Trophoblast cell (in vitro differentiated cells and primary cell): ENCODE measurements around the gene PCK1.

Experiments
- DNase-seq, 2 donors: peaks; one replicate each; pipeline ENCODE4 v3.0.0-alpha.2; 2016
- H2AFZ ChIP-seq: 2 replicates; pipeline ENCODE4 v1.6.1; 2013; ENCODE audit warnings: low read length, moderate library complexity, mild to moderate bottlenecking; ENCODE audit not compliant: insufficient read depth, poor library complexity
- H2AK5ac ChIP-seq: 2 replicates; pipeline ENCODE4 v1.6.1; 2013; ENCODE audit warnings: mild to moderate bottlenecking, low read length
- H2BK120ac ChIP-seq: 2 replicates; pipeline ENCODE4 v1.6.1; 2013; ENCODE audit warnings: low read length, mild to moderate bottlenecking, moderate library complexity; ENCODE audit not compliant: insufficient read depth, poor library complexity
- H2BK12ac ChIP-seq: 2 replicates; pipeline ENCODE4 v1.6.1; 2013; ENCODE audit warnings: mild to moderate bottlenecking, low read length, moderate library complexity
- H2BK5ac ChIP-seq: 2 replicates; pipeline ENCODE4 v1.6.1; 2013; ENCODE audit warnings: low read length, low read depth, moderate library complexity, mild to moderate bottlenecking; ENCODE audit not compliant: poor library complexity
- H3K14ac ChIP-seq: 2 replicates; pipeline ENCODE4 v1.6.1; 2013; ENCODE audit warnings: mild to moderate bottlenecking, low read length
- H3K18ac ChIP-seq: 2 replicates; pipeline ENCODE4 v1.6.1; 2013; ENCODE audit warnings: mild to moderate bottlenecking, low read length
- H3K23ac ChIP-seq: 2 replicates; pipeline ENCODE4 v1.6.1; 2013; ENCODE audit warnings: low read length
- H3K27ac ChIP-seq: 2 replicates; pipeline ENCODE4 v1.5.1; 2013; ENCODE audit warnings: low read depth, mild to moderate bottlenecking, inconsistent platforms, low read length, moderate library complexity
- H3K27me3 ChIP-seq: 2 replicates; pipeline ENCODE4 v1.6.1; 2013; ENCODE audit warnings: inconsistent platforms, mild to moderate bottlenecking, low read length, moderate library complexity; ENCODE audit not compliant: insufficient read depth
- H3K36me3 ChIP-seq, 2 experiments: 1 replicate in 1 of 2; 2 replicates in 1 of 2; pipeline ENCODE4 v1.6.1; 2013; ENCODE audit warnings: low read length in 2 of 2, mild to moderate bottlenecking in 2 of 2, moderate library complexity in 1 of 2; ENCODE audit not compliant: insufficient read depth in 2 of 2, control insufficient read depth in 1 of 2
- H3K4ac ChIP-seq: 2 replicates; pipeline ENCODE4 v1.6.1; 2013; ENCODE audit warnings: low read depth, mild to moderate bottlenecking, low read length, moderate library complexity
- H3K4me1 ChIP-seq, 2 experiments: 1 replicate in 1 of 2; 2 replicates in 1 of 2; pipeline ENCODE4 v1.6.1; 2013; ENCODE audit warnings: low read length in 2 of 2, mild to moderate bottlenecking in 2 of 2, moderate library complexity in 1 of 2; ENCODE audit not compliant: insufficient read depth in 2 of 2, control insufficient read depth in 1 of 2
- H3K4me2 ChIP-seq: 2 replicates; pipeline ENCODE4 v1.6.1; 2013; ENCODE audit warnings: inconsistent platforms, mild to moderate bottlenecking, low read length, moderate library complexity
- H3K4me3 ChIP-seq: 2 replicates; pipeline ENCODE4 v1.5.1; 2013; ENCODE audit warnings: mild to moderate bottlenecking, low read depth, low read length, inconsistent platforms
- H3K79me1 ChIP-seq: one replicate; pipeline ENCODE4 v1.6.1; 2013; ENCODE audit warnings: low read length
- H3K79me2 ChIP-seq: 2 replicates; pipeline ENCODE4 v1.6.1; 2013; ENCODE audit warnings: low read length, mild to moderate bottlenecking; ENCODE audit not compliant: control insufficient read depth, insufficient read depth, poor library complexity
- H3K9ac ChIP-seq: 2 replicates; pipeline ENCODE4 v1.6.1; 2013; ENCODE audit warnings: mild to moderate bottlenecking, low read length
- H3K9me3 ChIP-seq: 2 replicates; pipeline ENCODE4 v1.6.1; 2013; ENCODE audit warnings: low read depth, mild to moderate bottlenecking, control low read depth, inconsistent platforms, low read length; ENCODE audit not compliant: insufficient read depth
- H4K12ac ChIP-seq: 2 replicates; pipeline ENCODE4 v1.6.1; 2013; ENCODE audit warnings: low read depth, mild to moderate bottlenecking, low read length, moderate library complexity
- H4K8ac ChIP-seq: 2 replicates; pipeline ENCODE4 v1.6.1; 2013; ENCODE audit warnings: low read depth, mild to moderate bottlenecking, low read length, moderate library complexity
- H4K91ac ChIP-seq: one replicate; pipeline ENCODE4 v1.6.1; 2013; ENCODE audit warnings: low read depth, mild to moderate bottlenecking, low read length, moderate library complexity
- WGBS: extraction: QIAGEN DNeasy Blood & Tissue Kit; methylation state at CpG from one replicate; pipeline ENCODE4 v1.1.7; 2013; ENCODE audit warnings: missing lambda C conversion rate; ENCODE audit not compliant: insufficient read length, insufficient coverage; ENCODE audit errors: extremely low coverage; 5-methylcytosine and 5-hydroxymethylcytosine counted together

The PCK1 gene

GRCh38 chr20:57589728-57590484 is 29.0 kb downstream of the PCK1 start:
- no CpG with 5 or more reads among the region's 16 CpGs for WGBS
- H4K12ac ChIP-seq: no peak overlapping the region

GRCh38 chr20:57590485-57591288 is 29.8 kb downstream of the PCK1 start:
- Histone ChIP-seq H3K9me3 (peaks cover 6% of the 10 kb centered on the region), H2BK120ac (no peak overlapping the region)

More at GRCh38 chr20:57589728-57590484, 29.0 kb downstream of the PCK1 start:
- no peak overlapping the region for H2AK5ac ChIP-seq
- no peaks in the 10 kb centered on the region for H3K79me1 ChIP-seq
- no peaks in the 10 kb centered on the region for H3K79me2 ChIP-seq
- H3K4ac ChIP-seq: no peak overlapping the region
- H3K23ac ChIP-seq: no peak overlapping the region
- no peak overlapping the region for H2AFZ ChIP-seq
- no peak overlapping the region for H3K4me2 ChIP-seq
- no peak overlapping the region for H4K8ac ChIP-seq
- H3K14ac ChIP-seq: no peak overlapping the region
- no peak overlapping the region for H2BK5ac ChIP-seq
- no peak for DNase-seq
- H2BK12ac ChIP-seq: no peak overlapping the region
- no peaks in the 10 kb centered on the region for H3K36me3 ChIP-seq
- H3K18ac ChIP-seq: no peak overlapping the region
- H3K4me1 ChIP-seq: no peaks in the 10 kb centered on the region
- H3K9me3 ChIP-seq: peaks cover 6% of the 10 kb centered on the region
- no peak overlapping the region for H3K27ac ChIP-seq
- H2BK120ac ChIP-seq: no peak overlapping the region
- no peak overlapping the region for H4K91ac ChIP-seq
- H3K4me3 ChIP-seq: no peak overlapping the region
- H3K9ac ChIP-seq: no peak overlapping the region
- no peaks in the 10 kb centered on the region for H3K27me3 ChIP-seq

GRCh38 chr20:57591289-57592229 is 30.6 kb downstream of the PCK1 start:
- Histone ChIP-seq H3K9ac (no peak overlapping the region), H3K9me3 (peaks cover 6% of the 10 kb centered on the region), H3K4me1 (no peaks in the 10 kb centered on the region), H3K79me2 (no peaks in the 10 kb centered on the region), H3K79me1 (no peaks in the 10 kb centered on the region), H4K12ac (no peak overlapping the region), H3K23ac (no peak overlapping the region), H3K36me3 (no peaks in the 10 kb centered on the region), H3K4me3 (no peak overlapping the region), H3K4me2 (no peak overlapping the region), H2AFZ (no peak overlapping the region), H2BK120ac (no peak overlapping the region), H3K14ac (no peak overlapping the region), H2BK5ac (no peak overlapping the region), H3K18ac (no peak overlapping the region), H3K27me3 (no peaks in the 10 kb centered on the region), H2AK5ac (no peak overlapping the region), H3K27ac (no peak overlapping the region), H4K8ac (no peak overlapping the region), H2BK12ac (no peak overlapping the region), H4K91ac (no peak overlapping the region), H3K4ac (no peak overlapping the region)
- no peak for DNase-seq
- no CpG with 5 or more reads among the region's 15 CpGs for WGBS

More at GRCh38 chr20:57590485-57591288, 29.8 kb downstream of the PCK1 start:
- H3K18ac ChIP-seq: no peak overlapping the region
- H4K91ac ChIP-seq: no peak overlapping the region
- no peak overlapping the region for H2AFZ ChIP-seq
- WGBS: no CpG with 5 or more reads among the region's 18 CpGs
- no peak overlapping the region for H3K27ac ChIP-seq
- no peak overlapping the region for H4K8ac ChIP-seq
- no peak overlapping the region for H4K12ac ChIP-seq
- no peak overlapping the region for H3K4me3 ChIP-seq
- DNase-seq: no peak
- no peak overlapping the region for H2AK5ac ChIP-seq
- H3K4ac ChIP-seq: no peak overlapping the region
- no peaks in the 10 kb centered on the region for H3K4me1 ChIP-seq
- H3K79me2 ChIP-seq: no peaks in the 10 kb centered on the region
- H2BK5ac ChIP-seq: no peak overlapping the region
- H3K36me3 ChIP-seq: no peaks in the 10 kb centered on the region
- H2BK12ac ChIP-seq: no peak overlapping the region
- H3K4me2 ChIP-seq: no peak overlapping the region
- no peaks in the 10 kb centered on the region for H3K27me3 ChIP-seq
- H3K9ac ChIP-seq: no peak overlapping the region
- no peak overlapping the region for H3K23ac ChIP-seq
- H3K79me1 ChIP-seq: no peaks in the 10 kb centered on the region
- no peak overlapping the region for H3K14ac ChIP-seq
